Activated naive CD4-positive, alpha-beta T cell treated with anti-CD3 and anti-CD28 coated beads, Interleukin-2, amount 50 U/mL, for 72 hours (primary cell): ENCODE results near the gene PICALM. TPM values are rescaled to one million over a fixed set of nuclear protein-coding genes. Genes with fewer than 3 reads are reported as not detected.
"Not testable (repeated sequence)": the region's sequence is repeated elsewhere in the genome, so short reads cannot be mapped to it uniquely, and the experiment has no call there.

Source experiments
- ATAC-seq, 2 donors: fragments of 150-1000 bp; cut with Tn5 transposase; 2 replicates each; pipeline ENCODE4 v1.10.0; 2021; ENCODE audit warnings: mild to moderate bottlenecking in 2 of 2, moderate library complexity in 2 of 2
- DNase-seq, 2 donors: peaks; one replicate each; pipeline ENCODE4 v3.0.0; 2021 to 2022; ENCODE audit warnings: low spot score in 2 of 2
- H3K27ac Mint-ChIP-seq, 2 donors: one replicate each; pipeline ENCODE4 v1.8.0; 2022; ENCODE audit warnings: mild to moderate bottlenecking in 2 of 2, mixed read lengths in 2 of 2
- H3K36me3 Mint-ChIP-seq, 2 donors: one replicate each; pipeline ENCODE4 v1.8.0; 2022; ENCODE audit warnings: mixed read lengths in 2 of 2
- H3K9me3 Mint-ChIP-seq, 2 donors: one replicate each; pipeline ENCODE4 v1.8.0; 2022; ENCODE audit warnings: mixed read lengths in 2 of 2
- total RNA-seq, 2 donors: library from RNA; stranded (reverse); gene quantifications; one replicate each; pipeline ENCODE4 v1.2.3, GENCODE V29; 2022

PICALM gene
- total RNA-seq, 2 donors from 2014 or later, result 65.4 to 82.1 TPM

DNA sequence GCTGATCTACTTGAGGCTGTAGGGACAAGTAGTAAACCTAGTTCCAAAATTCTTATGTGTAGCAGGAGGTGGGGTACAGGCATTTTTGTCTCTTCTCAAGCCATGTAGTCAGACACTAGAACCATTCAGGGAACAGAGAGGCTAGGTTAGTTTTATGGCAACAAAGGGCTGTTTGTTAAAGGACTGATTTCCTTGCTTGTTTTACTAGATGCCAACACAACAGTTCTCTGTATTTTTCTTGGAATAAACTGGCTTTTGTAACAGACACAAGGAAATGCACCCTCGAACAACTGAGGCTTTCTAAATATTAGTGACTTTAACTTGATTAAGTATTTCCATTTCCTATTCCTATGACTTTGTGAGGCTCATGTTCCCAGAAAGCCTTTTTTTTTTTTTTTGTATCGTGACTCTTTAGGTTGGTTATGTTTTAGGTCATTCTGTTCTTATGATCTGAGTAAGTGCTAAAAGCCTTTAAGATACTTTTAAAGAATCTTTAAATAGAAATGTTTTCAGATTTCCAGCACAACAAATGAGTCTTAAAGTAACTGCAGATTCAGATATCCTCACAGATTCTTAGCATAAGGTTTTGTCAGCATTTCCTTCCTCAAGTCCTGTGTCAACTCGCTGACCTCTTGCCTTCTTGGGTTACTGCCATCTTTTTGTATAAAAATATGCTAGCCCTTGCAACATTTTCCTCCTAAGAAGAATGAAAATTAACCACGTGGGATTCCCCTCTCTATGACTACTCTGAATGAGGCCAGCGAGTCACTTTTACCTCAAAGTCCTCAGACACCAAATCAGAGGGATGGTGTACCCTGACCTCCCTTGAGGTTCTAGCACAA lies 121.2 kb downstream of the PICALM start:
- DNase-seq, result peak in 1 of 2 donors; percentile 45
- peak; percentile 79 to 95 for ATAC-seq
- Mint-ChIP-seq H3K36me3 (peaks cover 18 to 58% of the 10 kb centered on the region in 2 donors), H3K9me3 (peaks cover 19 to 40% of the 10 kb centered on the region in 2 donors), H3K27ac (peak overlapping the region; percentile 88 to 96)

DNA sequence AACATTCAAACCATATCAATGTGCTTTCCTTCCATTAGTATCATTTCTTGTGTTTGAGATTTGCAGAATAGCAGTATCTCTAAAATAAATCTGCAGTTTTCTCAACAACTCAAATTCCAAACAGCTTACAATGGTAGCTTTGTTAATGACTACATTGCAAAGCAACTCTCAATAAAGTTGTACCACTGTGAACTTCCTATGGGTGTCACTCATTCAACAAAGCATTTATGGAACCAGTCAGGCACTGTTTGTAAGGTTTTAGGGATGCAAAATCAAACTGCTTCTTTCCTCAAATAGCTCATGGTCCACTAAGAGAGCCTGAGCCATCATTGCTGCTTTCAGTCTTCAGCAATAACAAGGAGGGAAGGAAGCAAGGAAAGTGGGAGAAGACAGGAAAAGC lies 122.7 kb downstream of the PICALM start:
- no peak for DNase-seq
- peak overlapping the region; percentile 88 for H3K27ac Mint-ChIP-seq
- H3K9me3 Mint-ChIP-seq, result peaks cover 14 to 35% of the 10 kb centered on the region in 2 donors
- peaks cover 18 to 47% of the 10 kb centered on the region in 2 donors for H3K36me3 Mint-ChIP-seq
- ATAC-seq, result no peak

DNA sequence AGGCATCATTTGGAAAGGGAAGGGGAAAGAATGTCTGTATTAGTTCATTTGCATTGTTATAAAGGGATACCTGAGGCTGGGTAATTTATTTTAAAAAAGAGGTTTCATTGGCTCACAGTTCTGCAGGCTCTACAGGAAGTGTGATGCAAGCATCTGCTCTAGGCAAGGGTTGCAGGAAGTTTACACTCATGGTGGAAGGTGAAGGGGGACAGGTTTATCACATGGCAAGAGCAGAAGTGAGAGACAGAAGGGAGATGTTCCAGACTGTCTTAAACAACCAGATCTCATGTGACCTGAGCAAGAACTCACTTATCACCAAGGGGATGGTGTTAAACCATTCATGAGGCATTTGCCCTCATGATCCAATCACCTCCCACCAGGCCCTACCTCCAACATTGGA lies 123.1 kb downstream of the PICALM start:
- DNase-seq (no peak), ATAC-seq (no peak)
- peaks cover 18 to 43% of the 10 kb centered on the region in 2 donors for H3K36me3 Mint-ChIP-seq
- H3K27ac Mint-ChIP-seq, result peak overlapping the region; percentile 26 to 88
- peaks cover 13 to 30% of the 10 kb centered on the region in 2 donors for H3K9me3 Mint-ChIP-seq

DNA sequence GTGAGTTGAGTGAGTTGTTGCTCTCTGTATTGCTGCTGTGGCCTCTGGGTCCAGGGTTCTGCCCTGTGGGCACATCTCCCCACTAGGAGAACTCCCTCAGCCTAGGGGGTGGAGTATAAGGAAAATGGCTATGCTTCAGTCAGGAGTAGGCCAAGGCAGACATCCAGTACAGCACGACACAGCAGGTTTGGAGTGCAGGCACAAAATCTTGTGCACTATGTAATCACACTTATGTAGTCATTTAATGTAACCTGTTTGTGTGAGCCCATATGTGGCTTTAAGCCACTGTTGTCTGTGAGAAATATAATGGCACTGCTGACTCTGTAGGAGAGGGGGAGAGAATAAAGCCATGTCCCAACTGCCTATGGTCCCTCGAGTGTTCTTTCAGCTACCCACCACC lies 123.6 kb downstream of the PICALM start:
- no peak for ATAC-seq
- Mint-ChIP-seq H3K36me3 (peaks cover 18 to 39% of the 10 kb centered on the region in 2 donors), H3K9me3 (peaks cover 13 to 27% of the 10 kb centered on the region in 2 donors), H3K27ac (peak overlapping the region; percentile 47 to 88)
- DNase-seq, result no peak

DNA sequence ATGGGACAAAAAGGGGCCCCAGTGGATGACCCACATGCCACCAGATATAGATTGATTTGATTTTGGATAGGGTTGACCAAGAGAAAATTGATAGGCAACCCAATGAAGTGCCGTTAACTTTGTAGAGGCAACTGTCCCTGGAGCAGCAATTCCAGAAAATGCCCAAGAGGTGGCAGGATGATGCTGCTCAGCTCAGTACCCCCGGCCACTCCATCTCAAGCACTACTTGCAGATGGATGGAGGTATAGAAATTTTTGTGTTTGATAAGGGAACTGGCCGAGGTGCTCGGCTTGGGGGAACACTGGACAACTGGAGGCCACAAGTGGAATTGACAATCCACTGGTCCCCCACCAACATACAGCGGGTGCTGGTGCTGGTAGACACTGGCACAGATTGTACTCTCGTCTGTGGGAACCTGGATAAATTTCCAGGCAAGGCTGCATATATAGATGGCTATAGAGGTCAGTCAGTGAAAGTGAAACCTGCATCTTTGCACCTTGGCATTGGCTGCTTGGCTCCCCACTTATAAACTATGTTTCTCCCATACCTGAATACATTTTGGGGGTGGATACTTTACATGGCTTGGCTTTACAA lies 127.4 kb downstream of the PICALM start:
- DNase-seq (peak in 1 of 2 donors; percentile 42), ATAC-seq (peak; percentile 39 to 75)
- H3K36me3 Mint-ChIP-seq, result peaks cover 21 to 29% of the 10 kb centered on the region in 2 donors
- no peak overlapping the region for H3K27ac Mint-ChIP-seq
- H3K9me3 Mint-ChIP-seq, result peaks cover 13 to 24% of the 10 kb centered on the region in 2 donors

DNA sequence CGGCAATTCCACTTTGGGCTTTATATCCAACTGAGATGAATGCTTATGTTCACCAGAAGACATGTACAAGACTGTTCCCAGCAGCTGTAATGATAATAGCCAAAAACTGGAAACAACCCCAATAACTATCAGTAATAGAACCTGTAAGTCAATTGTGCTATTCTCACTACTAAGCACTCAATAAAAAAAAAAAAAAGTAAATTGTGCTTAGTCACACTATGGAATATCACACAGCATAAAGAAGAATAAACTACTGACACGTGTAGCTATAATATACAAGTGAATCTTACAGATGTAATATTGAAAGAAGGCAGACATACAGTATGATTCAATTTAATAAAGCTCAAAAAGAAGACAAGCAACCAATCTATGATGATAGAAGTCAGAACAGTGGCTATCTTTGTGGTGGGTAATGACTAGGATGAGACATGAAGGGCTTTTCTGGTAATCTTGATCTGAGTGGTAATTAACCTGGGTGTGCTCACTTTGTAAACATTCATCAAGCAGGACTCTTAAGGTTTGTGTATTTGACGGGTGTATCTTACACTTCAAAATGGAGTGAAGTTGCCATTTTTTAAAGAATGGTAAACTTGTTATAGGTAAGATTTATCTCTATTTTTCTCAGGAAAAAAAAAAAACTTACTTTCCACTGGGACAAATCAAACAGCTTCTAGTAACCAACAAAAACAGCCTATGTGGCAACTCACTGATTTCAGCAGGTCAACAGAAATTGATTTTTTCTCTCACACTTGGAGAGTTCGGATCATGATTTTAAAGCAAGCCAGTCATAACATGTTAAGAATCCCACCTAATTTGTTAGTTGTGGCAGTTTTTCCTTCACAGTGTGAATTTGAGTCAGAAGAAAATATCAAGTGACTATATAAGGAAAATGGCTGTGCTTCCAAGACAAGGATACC lies 129.5 kb downstream of the PICALM start:
- H3K9me3 Mint-ChIP-seq, result peaks cover 0 to 8% of the 10 kb centered on the region in 2 donors
- DNase-seq (no peak), ATAC-seq (peak; percentile 64 to 89)
- no peak overlapping the region for H3K27ac Mint-ChIP-seq
- peaks cover 4 to 8% of the 10 kb centered on the region in 2 donors for H3K36me3 Mint-ChIP-seq

DNA sequence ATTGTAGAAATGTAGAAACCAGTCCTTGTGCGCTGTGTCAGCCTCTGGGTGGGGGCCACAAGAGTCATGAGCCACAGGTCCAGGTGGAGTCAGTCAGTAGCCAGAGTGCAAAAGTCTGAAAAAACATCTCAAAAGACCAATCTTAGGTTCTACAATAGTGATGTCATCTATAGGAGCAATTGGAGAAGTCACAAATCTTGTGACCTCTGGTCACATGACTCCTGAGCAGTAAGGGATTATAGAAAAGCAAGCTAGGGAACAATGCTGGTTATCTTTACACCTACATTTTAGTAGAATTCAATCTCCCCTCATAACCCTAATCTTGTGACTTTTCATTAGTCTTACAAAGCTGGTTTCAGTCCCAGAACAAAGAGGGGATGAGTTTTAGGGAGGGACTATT lies 131.0 kb downstream of the PICALM start:
- DNase-seq, result no peak

DNA sequence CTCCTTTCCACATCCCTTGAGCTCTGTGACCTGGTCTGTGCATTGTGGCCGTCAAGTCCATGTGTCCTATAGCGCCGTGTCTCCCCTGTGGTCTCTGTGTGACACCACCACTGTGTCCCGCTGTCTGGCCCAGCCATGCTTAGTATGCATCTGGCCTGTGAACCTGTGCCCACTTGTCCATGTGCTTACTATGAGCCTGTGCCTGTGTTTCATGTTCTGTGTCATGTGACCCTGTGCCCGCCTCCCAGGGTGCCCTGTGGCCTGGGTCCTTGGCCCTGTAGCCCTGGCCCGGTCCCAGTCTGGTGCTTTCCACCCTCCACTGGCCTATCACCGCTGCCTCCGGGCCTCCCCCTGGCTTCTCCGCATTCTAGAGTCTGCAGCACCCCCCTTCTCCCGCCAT lies 133.1 kb downstream of the PICALM start:
- no peak for ATAC-seq
- peaks cover 4% of the 10 kb centered on the region in 2 donors for H3K36me3 Mint-ChIP-seq
- H3K27ac Mint-ChIP-seq, result peak overlapping the region in 1 of 2 donors; percentile 54
- peaks cover 0 to 4% of the 10 kb centered on the region in 2 donors for H3K9me3 Mint-ChIP-seq
- DNase-seq, result no peak

More for the DNA sequence above, 131.0 kb downstream of the PICALM start:
- peaks cover 0 to 6% of the 10 kb centered on the region in 2 donors for H3K9me3 Mint-ChIP-seq
- no peak overlapping the region for H3K27ac Mint-ChIP-seq
- no peak for ATAC-seq
- H3K36me3 Mint-ChIP-seq, result peaks cover 4% of the 10 kb centered on the region in 2 donors

DNA sequence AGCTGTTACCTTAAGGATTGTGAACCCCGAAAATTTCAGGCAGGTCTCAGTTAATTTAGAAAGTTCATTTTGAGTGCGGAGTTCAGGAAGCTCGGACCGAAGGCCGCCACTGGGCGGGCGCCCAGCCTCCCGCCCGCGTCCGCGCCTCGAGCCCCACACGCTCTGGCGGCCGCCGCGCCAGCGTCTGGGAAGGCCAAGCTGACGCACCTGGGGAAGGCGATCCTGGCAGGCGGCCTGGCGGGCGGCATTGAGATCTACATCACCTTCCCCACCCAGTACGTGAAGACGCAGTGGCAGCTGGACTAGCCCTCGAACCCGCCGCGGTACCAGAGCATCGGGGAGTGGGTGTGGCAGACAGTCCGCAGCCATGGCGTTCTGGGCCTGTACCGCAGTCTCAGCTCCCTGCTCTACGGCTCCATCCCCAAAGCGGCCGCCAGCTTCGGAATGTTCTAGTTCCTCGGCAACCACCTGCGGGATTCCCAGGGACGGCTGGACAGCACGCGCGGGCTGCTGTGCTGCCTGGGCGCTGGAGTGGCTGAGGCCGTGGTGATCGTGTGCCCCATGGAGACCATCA lies 134.2 kb downstream of the PICALM start:
- H3K9me3 Mint-ChIP-seq, result peaks cover 2 to 4% of the 10 kb centered on the region in 2 donors

DNA sequence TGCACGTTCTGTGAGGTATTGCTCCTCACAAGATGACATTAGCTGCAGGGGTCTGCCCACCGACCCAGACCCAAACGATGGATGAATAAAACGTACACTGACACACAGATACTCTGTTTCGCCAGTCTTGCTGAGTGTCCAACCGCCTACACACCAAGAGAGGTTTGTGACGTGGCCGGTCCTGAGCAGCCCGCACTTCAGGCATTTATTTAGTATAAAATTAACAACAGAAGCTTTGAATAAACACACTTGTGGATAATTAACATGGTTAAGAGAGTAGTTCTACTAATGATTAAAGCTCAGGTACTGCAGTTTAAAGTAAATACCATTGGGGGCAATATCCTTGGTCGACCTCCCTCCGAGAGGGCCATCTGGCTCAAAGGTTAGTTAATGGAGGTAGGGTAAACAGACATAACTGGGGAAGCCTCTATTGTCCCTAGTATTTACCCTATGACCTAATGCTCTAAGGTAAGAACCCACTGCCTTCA lies 138.0 kb downstream of the PICALM start:
- Mint-ChIP-seq H3K9me3 (peaks cover 0 to 2% of the 10 kb centered on the region in 2 donors), H3K36me3 (no peaks in the 10 kb centered on the region), H3K27ac (no peak overlapping the region)
- no peak for ATAC-seq
- no peak for DNase-seq

More for the DNA sequence above, 134.2 kb downstream of the PICALM start:
- ATAC-seq (no peak), DNase-seq (no peak)
- H3K27ac Mint-ChIP-seq, result no peak overlapping the region
- H3K36me3 Mint-ChIP-seq, result peaks cover 4% of the 10 kb centered on the region in 2 donors

DNA sequence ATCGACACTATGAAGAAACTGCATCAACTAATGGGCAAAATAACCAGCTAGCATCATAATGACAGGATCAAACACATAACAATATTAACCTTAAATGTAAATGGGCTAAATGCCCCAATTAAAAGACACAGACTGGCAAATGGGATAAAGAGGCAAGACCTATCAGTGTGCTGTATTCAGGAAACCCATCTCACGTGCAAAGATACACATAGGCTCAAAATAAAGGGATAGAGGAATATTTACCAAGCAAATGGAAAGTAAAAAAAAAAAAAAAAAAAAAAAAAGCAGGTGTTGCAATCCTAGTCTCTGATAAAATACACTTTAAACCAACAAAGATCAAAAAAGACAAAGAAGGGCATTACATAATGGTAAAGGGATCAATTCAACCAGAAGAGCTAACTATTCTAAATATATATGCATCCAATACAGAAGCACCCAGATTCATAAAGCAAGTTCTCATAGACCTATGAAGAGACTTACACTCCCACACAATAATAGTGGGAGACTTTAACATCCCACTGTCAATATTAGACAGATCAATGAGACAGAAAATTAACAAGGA lies 142.2 kb downstream of the PICALM start:
- H3K9me3 Mint-ChIP-seq, DNase-seq, ATAC-seq, H3K27ac Mint-ChIP-seq, H3K36me3 Mint-ChIP-seq: not testable (repeated sequence)

DNA sequence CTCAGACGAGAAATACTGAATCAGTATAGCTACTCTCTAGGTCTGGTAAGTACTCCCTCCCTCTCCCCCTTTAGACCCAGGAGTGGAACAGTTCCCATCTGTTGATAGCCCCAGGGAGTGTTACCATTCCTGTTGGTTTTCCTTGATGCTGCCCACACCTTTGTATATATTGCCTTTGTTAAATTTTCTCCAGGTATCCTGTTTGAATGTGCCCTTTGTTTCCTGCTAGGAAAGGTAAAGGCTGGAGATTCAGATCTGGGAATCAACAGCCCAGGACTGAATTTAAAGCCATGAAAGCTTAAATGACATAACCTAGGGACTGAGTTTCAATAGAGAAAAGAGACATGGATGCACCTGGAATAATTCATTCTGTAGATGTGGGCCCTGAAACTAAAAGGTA lies 145.4 kb downstream of the PICALM start:
- no peak for DNase-seq
- H3K36me3 Mint-ChIP-seq, result peaks cover 0 to 6% of the 10 kb centered on the region in 2 donors
- no peak for ATAC-seq

DNA sequence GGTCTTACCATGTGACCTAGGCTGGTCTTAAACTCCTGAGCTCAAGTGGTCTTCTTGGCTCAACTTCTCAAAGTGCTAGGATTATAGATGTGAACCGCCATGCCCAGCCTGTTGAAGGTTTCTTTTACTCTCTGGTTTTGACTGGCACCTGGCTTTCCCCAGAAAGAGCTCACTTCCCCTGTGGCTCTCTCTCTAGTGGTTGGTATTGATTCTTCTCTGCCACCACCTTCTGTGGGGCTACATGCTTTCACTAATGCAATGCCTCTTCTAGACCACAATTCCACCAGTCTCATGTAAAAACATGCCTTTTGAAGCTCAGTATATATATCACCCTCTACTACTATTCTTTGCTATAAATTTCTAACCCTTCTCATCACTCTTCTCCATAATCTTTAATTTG lies 146.5 kb downstream of the PICALM start:
- DNase-seq (no peak), ATAC-seq (peak; percentile 49 to 85)
- peaks cover 0 to 6% of the 10 kb centered on the region in 2 donors for H3K36me3 Mint-ChIP-seq
- H3K9me3 Mint-ChIP-seq, result peaks cover 0 to 6% of the 10 kb centered on the region in 2 donors
- H3K27ac Mint-ChIP-seq, result no peak overlapping the region

More for the DNA sequence above, 145.4 kb downstream of the PICALM start:
- Mint-ChIP-seq H3K27ac (no peak overlapping the region), H3K9me3 (peaks cover 0 to 6% of the 10 kb centered on the region in 2 donors)

DNA sequence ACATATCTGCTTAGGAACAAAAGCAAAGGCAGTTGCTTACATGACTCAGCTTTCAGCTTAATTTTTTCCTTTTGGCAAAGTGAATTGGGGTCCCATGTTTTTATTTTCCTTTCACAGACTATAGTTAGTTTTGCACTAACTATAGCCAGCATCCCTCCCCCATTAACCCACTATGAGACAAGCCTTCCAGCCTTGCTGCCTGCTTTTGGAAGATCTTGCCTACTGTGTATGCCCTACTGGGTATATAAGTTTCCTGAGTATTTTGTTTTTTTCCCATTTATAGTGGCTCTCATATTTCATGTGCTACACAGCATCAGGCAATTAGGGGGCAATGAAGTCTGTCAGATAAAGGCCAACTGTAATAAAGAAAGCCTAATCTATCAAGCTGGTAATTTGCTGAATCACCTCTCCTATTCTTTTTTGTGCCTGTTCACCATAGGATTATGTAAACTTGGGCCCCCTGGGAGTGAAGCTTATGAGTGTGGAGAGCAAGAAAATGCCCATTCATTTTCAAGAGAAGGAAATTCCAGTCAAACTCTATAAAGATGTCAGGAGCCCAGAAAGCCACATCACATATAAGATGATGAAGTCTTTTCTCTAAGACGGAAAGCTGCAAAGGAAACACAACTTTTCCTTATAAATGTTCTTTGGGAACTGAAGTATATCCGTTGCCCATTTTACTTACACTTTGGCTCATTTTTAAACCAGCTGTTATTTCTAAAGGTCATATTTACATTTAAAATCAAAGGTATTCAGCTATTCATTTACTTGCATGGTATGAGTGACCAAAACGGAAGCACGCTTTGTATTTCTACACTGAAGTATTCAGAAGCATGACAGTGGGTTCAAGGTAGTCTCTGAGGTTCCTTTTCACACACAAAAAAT lies 149.7 kb downstream of the PICALM start:
- Mint-ChIP-seq H3K36me3 (peaks cover 0 to 6% of the 10 kb centered on the region in 2 donors), H3K9me3 (peaks cover 0 to 16% of the 10 kb centered on the region in 2 donors), H3K27ac (no peak overlapping the region)
- DNase-seq (no peak), ATAC-seq (no peak)

DNA sequence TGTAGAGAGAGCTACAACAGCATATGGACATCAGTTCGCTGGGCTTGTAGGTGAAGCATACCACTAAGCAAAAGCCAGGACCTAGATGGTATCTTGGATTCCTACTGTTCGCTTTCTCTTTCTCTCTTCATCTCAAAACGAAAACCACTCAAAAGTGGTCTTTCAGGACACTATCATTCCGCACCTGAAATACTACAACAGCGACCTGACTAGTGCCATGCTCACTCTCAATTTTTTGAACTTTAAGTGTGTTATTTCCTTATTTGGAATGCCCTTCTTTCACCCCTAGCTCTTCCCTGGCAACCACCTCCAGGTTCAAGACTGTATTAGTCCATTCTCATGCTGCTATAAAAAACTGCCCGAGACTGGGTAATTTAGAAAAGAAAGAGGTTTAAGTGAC lies 154.5 kb downstream of the PICALM start:
- no peak for ATAC-seq
- H3K36me3 Mint-ChIP-seq, result no peaks in the 10 kb centered on the region
- H3K27ac Mint-ChIP-seq, result no peak overlapping the region
- no peak for DNase-seq
- peaks cover 0 to 13% of the 10 kb centered on the region in 2 donors for H3K9me3 Mint-ChIP-seq
